ENCODE data around the gene CCT6A.
"Not testable (repeated sequence)": the region's sequence is repeated elsewhere in the genome, so short reads cannot be mapped to it uniquely, and the experiment has no call there.

Gene CCT6A

GRCh38 chr7:56063882-56064625 is 12.5 kb downstream of the CCT6A start, which contains the start of gene SUMF2:
Gene SUMF2, plus strand, starts transcription at chr7:56064286. Its CDS starts 26 bp downstream, at chr7:56064312.
- no peaks in the 10 kb centered on the region for H3K27me3 ChIP-seq (ENCODE audit: insufficient read depth, low read length, poor library complexity)
- H3K4me2 ChIP-seq (ENCODE audit: insufficient read depth, low read length) = peak within 1 kb of the TSS; percentile 68
- H3K9me3 ChIP-seq (ENCODE audit: insufficient read depth, low read length, severe bottlenecking) = no peaks in the 10 kb centered on the region
- peak within 1 kb of the TSS; percentile 48 to 80; a peak in 3 of 4 replicates for H3K4me3 ChIP-seq (ENCODE audit: low read depth in 1 of 2, low read length in 2 of 2)
- DNase-seq (peak; percentile 88), ATAC-seq (ENCODE audit: insufficient read depth, low read depth) (peak; percentile 93)
- H3K36me3 ChIP-seq (ENCODE audit: insufficient read depth, low read length) = peaks cover 63% of the 10 kb centered on the region
- peaks cover 17% of the 10 kb centered on the region for H4K20me1 ChIP-seq (ENCODE audit: insufficient read depth, low read length)
- H3K27ac ChIP-seq (ENCODE audit: low read length) = peak within 1 kb of the TSS; percentile 89
- peaks cover 64% of the 10 kb centered on the region for H3K79me2 ChIP-seq (ENCODE audit: insufficient read depth, low read length)
- H3K4me1 ChIP-seq (ENCODE audit: insufficient read depth, low read length) = peaks cover 48% of the 10 kb centered on the region
- H3K9ac ChIP-seq (ENCODE audit: low read depth, low read length) = peak within 1 kb of the TSS; percentile 72
- TF ChIP-seq CTCF (IDR thresholded peaks at IDR 0.05; ENCODE audit: borderline replicate concordance, extremely low read depth, low read length, poor library complexity, severe bottlenecking) (peak; percentile 24), EZH2 (IDR thresholded peaks at IDR 0.05; ENCODE audit: borderline replicate concordance, low read depth, low read length, severe bottlenecking) (no peak)
- H2AFZ ChIP-seq (ENCODE audit: low read depth, low read length) = peak within 1 kb of the TSS; percentile 79

GRCh38 chr7:56066376-56066775 is 14.8 kb downstream of the CCT6A start:
- H2AFZ ChIP-seq (ENCODE audit: low read depth, low read length); H3K27ac ChIP-seq (ENCODE audit: low read length); H3K27me3 ChIP-seq (ENCODE audit: insufficient read depth, low read length, poor library complexity); H3K9ac ChIP-seq (ENCODE audit: low read depth, low read length); H3K9me3 ChIP-seq (ENCODE audit: insufficient read depth, low read length, severe bottlenecking); H3K4me3 ChIP-seq (ENCODE audit: low read depth in 1 of 2, low read length in 2 of 2); ATAC-seq (ENCODE audit: insufficient read depth, low read depth); DNase-seq; H3K4me2 ChIP-seq (ENCODE audit: insufficient read depth, low read length); H4K20me1 ChIP-seq (ENCODE audit: insufficient read depth, low read length): not testable (repeated sequence)
- Histone ChIP-seq H3K4me1 (ENCODE audit: insufficient read depth, low read length) (peaks cover 33% of the 10 kb centered on the region), H3K79me2 (ENCODE audit: insufficient read depth, low read length) (peaks cover 47% of the 10 kb centered on the region), H3K36me3 (ENCODE audit: insufficient read depth, low read length) (peaks cover 61% of the 10 kb centered on the region)

- TF ChIP-seq EZH2 (IDR thresholded peaks at IDR 0.05; ENCODE audit: borderline replicate concordance, low read depth, low read length, severe bottlenecking) (no peak), CTCF (IDR thresholded peaks at IDR 0.05; ENCODE audit: borderline replicate concordance, extremely low read depth, low read length, poor library complexity, severe bottlenecking) (peak; percentile 79)
- Histone ChIP-seq H3K9me3 (ENCODE audit: insufficient read depth, low read length, severe bottlenecking) (no peaks in the 10 kb centered on the region), H3K36me3 (ENCODE audit: insufficient read depth, low read length) (peaks cover 66% of the 10 kb centered on the region), H3K4me2 (ENCODE audit: insufficient read depth, low read length) (no peak overlapping the region), H3K4me1 (ENCODE audit: insufficient read depth, low read length) (no peaks in the 10 kb centered on the region), H3K4me3 (ENCODE audit: low read depth in 1 of 2, low read length in 2 of 2) (no peak overlapping the region), H3K79me2 (ENCODE audit: insufficient read depth, low read length) (no peaks in the 10 kb centered on the region), H4K20me1 (ENCODE audit: insufficient read depth, low read length) (0 out of 2 replicates have a peak, but pooled peaks cover 4% of the 10 kb centered on the region), H3K27me3 (ENCODE audit: insufficient read depth, low read length, poor library complexity) (no peaks in the 10 kb centered on the region), H2AFZ (ENCODE audit: low read depth, low read length) (no peak overlapping the region), H3K27ac (ENCODE audit: low read length) (no peak overlapping the region), H3K9ac (ENCODE audit: low read depth, low read length) (no peak overlapping the region)
- peak; percentile 72 for ATAC-seq (ENCODE audit: insufficient read depth, low read depth)
- DNase-seq = peak; percentile 42
These were observed 22.8 kb downstream of the CCT6A start for GRCh38 chr7:56074371-56074791.

- ATAC-seq (ENCODE audit: insufficient read depth, low read depth) = no peak
- H3K9ac ChIP-seq (ENCODE audit: low read depth, low read length) = no peak overlapping the region
- no peaks in the 10 kb centered on the region for H3K79me2 ChIP-seq (ENCODE audit: insufficient read depth, low read length)
- no peaks in the 10 kb centered on the region for H3K27me3 ChIP-seq (ENCODE audit: insufficient read depth, low read length, poor library complexity)
- H3K9me3 ChIP-seq (ENCODE audit: insufficient read depth, low read length, severe bottlenecking) = no peaks in the 10 kb centered on the region
- no peak overlapping the region for H3K4me2 ChIP-seq (ENCODE audit: insufficient read depth, low read length)
- no peak overlapping the region for H2AFZ ChIP-seq (ENCODE audit: low read depth, low read length)
- peaks cover 71% of the 10 kb centered on the region for H3K36me3 ChIP-seq (ENCODE audit: insufficient read depth, low read length)
- H3K4me1 ChIP-seq (ENCODE audit: insufficient read depth, low read length) = no peaks in the 10 kb centered on the region
- 0 out of 2 replicates have a peak, but pooled peaks cover 6% of the 10 kb centered on the region for H4K20me1 ChIP-seq (ENCODE audit: insufficient read depth, low read length)
- no peak overlapping the region for H3K27ac ChIP-seq (ENCODE audit: low read length)
- no peak for DNase-seq
- H3K4me3 ChIP-seq (ENCODE audit: low read depth in 1 of 2, low read length in 2 of 2) = no peak overlapping the region
- no peak for TF ChIP-seq CTCF (IDR thresholded peaks at IDR 0.05; ENCODE audit: borderline replicate concordance, extremely low read depth, low read length, poor library complexity, severe bottlenecking)
- TF ChIP-seq EZH2 (IDR thresholded peaks at IDR 0.05; ENCODE audit: borderline replicate concordance, low read depth, low read length, severe bottlenecking) = no peak
These were observed 26.1 kb downstream of the CCT6A start for GRCh38 chr7:56077681-56078080.

Data from DND-41 (cell line).